Activated CD4-positive, alpha-beta T cell treated with anti-CD3 and anti-CD28 coated beads, Interleukin-2, amount 50 U/mL, for 48 hours (primary cell): ENCODE measurements around the gene ASCL2.
A peak's percentile ranks its signal among the peaks of the same experiment; 100 is the strongest.

Experiments used
- DNase-seq, 2 experiments: peaks; one replicate each; pipeline ENCODE4 v3.0.0-alpha.2; 2020

Gene ASCL2

DNA sequence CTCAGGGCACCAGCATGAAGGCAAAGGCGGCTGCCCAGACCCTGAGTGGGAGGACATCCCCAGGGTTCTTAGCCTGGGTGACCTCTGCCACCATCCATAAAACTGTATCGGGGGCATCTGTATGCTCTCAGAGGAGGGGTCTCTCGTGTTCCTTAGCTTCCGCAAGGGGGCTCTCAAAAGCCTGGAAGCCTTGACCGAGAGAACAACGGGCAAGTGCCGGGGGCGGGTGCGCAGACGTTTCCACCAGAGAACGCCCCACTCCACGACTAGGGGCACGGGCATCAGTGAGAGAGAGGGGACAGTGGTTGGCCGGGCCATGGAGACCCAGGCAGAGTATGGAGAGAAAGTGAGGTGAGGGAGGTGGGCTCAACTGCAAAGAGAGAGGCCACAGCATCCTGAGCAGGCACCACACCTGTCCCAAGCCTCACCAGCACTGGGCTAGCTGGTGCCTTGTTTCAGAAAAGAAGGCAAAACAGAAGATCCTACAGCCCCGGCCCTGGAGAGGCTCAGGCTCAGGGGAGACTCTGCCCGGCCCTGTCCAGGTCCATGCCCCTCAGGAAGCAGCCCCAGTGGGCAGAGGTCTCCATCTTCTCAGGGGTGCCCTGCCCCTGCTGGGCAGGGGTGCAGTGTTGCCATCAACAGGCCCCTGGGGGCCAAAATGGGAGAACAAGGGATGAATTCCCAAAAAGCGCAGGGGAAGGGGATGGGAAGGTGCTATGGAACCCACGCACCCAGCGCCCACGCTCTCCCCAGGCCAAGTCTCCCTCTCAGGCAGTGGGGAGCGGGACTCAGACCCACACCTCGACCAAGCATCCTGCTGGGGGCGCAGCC is 37.3 kb upstream of the ASCL2 start:
- DNase-seq = no peak

DNA sequence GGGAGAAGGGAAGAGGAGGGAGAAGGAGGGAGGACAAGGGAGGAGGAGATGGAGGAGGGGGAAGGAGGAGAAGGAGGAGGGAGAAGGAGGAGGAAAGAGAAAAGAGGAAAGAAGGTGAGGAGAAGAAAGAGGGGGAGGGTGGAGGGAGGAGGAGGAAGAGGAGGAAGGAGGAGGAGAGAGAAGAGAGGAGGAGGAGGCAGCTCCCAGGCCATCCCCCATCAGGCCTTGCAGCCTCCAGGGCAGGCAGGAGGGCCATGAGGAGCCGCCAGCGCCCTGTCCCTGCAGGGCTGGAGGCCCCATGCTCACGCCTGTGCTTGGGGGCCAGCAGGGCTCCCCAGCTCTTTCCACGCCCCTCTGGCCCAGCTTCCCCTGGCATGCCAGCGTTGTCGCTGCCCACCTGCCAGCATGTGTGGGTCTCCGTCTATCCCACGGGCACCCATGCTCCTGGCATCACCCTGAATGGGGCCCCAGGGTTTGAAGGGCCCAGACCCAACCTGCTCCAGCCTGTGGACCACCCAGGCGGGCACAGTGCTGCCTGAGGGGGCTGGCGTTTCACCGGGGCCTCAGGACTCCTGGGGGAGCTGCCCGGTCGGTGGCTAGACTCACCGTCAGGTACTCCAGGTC is 36.6 kb upstream of the ASCL2 start:
- no peak for DNase-seq

DNA sequence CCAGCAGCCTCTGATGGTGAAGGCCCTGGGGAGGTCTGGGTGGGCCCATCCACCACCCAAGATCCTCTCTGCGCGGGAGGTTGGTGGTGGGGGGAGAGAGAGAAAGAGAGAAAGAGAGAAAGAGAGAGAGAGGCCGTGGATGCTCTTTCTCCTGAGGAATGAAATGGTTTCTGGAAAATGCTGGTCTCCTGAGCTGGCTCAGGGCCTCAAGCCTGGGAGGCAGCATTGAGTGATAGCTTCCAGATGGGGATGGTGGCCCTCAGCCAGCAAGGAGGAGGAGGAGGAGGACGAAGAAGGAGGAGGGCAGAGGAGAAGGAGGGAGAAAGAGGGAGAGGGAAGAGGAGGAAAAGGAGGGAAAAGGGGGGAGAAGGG is 36.0 kb upstream of the ASCL2 start:
- DNase-seq = no peak

DNA sequence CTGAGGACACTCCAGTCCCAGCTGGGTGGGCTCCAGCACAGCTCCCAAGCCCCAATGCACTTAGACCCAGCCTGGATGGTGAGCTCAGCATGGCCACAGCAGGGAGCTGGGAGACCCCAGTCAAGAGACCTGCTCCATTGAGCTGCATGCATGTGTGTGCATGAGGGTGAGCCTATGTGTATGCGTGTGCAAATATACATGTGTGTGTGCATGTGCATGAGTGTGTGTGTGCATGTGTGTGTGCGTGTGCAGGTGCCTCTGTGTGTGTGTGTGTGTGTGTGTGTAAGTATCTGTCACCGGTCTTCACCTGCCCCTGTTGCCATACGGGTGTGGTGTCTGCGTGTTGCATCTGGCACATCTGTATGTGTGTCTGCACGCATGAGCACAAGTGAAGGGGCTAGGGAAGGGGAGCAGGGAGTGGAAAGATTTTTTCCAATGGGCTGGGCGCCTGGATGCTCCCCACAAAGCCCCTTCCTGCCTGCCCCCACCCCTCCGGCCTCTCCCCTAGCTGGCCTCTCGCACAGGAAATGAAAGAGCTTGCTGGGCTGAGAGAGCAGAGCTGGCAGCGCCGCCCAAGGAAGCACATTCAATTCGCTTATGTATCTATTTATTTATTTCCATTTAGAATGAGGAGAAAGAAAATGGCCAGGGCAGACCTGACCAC is 35.5 kb upstream of the ASCL2 start:
- DNase-seq = peak; percentile 23 to 31

DNA sequence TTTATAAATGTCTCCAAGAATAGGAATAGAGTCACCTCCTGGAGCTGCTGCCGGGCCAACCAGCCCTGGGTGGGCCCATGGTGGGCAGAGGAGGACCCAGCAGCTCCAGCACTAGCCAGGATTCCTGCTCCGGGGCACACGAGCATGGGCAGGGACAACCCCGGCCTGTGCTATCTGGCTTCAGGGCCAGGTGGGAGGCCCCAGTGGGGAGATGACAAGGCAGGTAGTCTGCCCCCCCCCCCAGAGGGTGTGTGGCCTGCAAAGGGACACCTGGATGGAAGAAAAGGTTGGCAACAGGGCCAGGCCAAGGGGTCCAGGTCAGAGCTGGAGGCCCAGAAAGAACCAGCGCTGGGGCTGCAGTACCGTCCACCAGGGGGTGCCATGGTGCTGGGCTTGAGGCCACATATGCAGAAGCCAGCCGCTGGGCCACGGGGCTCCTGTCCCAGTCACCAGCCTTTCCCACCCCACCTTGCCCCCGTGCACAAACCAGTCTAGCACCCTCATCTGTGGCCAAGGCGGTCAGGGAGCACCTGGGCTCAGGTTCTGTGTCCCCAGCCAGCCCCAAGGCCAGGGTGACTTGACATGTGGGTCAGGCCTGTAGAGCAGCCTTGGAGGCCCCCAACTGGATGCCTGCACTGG is 34.9 kb upstream of the ASCL2 start:
- peak; percentile 92 to 93 for DNase-seq

DNA sequence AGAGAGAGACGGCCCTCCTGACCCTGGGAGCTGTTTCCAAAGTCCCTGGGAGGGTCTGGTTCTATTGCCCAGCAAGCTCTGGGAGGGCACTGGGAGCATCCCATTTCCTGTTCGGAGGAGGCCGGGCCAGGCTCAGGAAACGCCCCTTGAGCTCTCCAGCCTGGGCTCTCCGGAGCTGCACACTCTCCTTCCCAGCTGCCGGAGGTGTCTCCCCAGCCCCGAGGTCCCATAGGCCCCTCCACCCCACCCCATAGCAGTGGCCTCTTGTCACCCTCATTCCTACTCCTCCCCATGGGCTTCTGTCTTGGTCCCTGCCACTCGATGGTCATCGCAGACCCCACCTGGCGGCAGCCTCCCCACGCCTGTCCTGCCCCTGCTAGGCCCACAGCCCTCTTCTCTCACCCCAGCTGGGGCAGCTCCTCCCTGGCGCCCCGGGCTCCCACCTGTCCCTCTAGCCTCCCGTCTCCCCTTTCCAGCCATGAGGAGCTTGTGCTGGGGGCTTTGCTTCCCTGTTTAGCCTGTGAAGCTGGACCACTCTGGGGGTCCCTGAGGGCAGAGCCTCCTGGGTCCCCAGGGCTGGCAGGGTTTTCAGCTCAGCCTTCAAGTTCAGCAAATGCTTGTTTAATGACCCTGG is 34.2 kb upstream of the ASCL2 start:
- no peak for DNase-seq

DNA sequence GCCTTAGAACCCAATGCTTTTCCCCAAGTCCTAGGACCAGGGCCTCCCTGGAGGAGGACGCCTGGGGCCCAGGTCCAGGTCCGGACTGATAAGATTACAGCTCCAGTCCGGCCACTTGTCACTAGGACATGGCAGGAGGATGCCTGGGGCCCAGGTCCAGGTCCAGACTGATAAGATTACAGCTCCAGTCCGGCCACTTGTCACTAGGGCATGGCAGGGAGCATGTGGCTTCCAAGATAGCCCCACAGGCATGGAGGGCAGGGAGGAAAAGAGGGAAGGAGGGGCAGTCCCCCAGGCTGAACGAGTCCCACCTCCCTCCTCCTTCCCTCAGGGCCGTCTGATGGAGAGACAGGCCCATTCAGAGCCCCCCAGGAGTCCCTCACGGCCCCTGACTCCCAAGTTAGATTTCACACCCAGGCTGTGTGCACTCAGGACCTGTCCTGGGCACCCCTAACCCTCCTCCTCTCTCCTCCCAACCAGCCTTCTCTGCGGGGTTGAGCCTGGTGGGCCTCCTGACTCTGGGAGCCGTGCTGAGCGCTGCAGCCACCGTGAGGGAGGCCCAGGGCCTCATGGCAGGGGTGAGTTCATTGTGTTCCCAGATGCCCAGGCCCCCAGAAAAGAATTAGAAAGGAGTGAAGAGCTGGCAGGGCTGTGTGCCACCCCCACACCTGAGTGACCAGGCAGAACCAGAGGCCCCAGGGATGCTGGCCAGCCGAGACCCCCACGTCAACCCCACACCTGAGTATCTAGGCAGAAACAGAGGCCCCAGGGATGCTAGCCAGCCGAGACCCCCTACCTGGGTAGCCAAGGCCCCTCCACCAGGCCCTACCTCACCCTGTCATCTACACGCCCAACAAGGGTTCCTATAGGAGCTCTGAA is 33.5 kb upstream of the ASCL2 start:
- DNase-seq = no peak

DNA sequence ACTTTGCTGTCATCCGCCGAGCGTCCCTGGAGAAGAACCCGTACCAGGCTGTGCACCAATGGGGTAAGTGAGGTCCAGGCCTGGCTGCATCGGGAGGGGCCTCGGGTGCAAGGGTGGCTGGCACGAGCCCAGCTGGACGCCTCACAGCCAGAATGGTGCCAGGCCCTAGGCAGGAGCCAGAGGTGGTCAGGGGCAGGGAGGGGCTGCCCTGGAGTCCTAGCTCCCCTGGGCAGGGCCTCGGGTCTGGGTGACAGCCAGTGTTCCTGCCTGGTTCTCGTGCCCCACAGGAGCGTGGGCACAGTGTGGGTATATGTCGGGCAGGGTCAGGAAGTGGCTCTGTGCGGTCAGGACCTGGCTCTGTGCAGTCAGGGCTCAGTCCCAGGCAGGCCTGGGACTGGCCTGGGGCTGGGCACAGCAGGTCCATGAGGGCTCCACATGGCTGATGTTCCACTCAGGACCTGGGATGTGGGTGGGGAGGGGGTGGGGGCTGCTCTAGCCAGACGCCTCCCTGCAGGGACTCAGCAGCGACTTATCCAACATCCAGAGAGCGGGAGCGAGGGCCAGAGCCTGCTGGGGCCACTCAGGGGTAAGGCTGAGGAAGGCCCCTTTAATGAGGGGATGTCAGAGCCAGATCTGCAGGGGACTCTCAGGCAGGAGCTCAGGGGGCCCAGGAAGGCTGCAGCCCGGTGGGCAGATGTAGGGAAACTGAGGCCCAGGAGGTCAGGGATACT is 32.7 kb upstream of the ASCL2 start:
- DNase-seq = peak in 1 of 2 experiments; percentile 27

DNA sequence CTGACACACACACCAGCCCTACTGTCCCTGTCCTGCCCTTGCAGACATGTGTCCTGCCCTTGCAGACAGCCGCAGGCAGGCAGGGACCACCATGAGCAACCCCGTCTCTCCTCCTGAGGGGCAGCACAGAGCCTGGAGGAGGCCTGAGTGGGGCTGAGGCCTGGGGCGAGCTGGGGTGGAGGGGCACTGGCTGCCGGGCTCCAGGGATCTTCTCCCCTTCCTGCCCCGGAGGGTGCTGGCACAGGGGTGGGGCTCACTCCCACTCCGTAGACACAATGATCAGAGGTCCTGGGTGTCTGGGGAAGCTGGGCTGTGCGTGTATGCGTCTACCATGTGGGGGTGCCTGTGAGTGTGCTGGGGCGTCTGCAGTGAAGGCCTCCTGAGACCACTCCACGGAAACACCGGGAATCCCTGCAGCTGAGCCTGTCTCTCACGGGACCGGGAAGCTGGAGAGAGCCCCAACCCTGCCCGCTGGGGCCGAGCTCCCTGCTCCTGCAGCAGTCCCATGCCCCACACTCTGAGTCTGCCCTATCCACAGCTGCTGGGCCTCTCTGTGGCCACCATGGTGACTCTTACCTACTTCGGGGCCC is 32.0 kb upstream of the ASCL2 start:
- DNase-seq = peak; percentile 34 to 41

DNA sequence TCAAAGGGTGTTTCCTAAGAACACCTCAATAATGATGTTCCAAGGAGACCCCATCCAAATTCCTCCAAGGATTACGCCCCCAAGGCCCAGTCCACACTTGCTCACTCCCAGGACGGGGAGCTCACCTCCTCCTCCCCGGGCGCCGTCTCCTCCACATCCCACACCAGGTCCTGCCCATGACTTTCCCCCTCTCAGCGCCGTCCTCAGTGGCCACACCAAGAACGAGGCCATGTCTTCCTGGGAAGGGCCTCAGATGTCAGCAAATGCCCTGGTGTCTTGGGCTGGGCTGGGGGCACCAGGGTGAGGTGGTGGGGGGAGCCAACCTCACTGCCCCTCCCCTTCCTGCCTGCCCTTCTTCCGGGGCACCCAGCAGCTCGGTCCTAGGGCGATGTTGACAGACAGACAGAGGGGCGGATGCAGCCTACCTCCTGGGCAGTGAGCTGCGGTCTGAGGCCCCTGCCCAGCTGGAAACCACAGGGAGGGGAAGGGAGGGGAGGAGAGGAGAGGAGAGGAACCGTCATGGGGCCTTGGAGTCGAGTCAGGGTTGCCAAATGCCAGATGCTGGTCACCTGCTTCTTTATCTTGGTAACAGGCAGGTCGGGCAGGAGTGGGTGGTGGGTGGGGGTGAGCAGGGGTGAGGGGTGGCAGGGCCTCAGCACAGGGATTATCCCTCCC is 31.4 kb upstream of the ASCL2 start, which contains the start of the genes C11orf21 and TSPAN32:
Gene C11orf21, minus strand, starts transcription at position 288 of the 675 bp plus-strand sequence. Its CDS starts 110 bp downstream, at position 178.
Gene TSPAN32, plus strand, starts transcription at position 383 of the 675 bp plus-strand sequence. Its CDS starts 137 bp downstream, at position 520.
- DNase-seq = peak; percentile 64 to 72

DNA sequence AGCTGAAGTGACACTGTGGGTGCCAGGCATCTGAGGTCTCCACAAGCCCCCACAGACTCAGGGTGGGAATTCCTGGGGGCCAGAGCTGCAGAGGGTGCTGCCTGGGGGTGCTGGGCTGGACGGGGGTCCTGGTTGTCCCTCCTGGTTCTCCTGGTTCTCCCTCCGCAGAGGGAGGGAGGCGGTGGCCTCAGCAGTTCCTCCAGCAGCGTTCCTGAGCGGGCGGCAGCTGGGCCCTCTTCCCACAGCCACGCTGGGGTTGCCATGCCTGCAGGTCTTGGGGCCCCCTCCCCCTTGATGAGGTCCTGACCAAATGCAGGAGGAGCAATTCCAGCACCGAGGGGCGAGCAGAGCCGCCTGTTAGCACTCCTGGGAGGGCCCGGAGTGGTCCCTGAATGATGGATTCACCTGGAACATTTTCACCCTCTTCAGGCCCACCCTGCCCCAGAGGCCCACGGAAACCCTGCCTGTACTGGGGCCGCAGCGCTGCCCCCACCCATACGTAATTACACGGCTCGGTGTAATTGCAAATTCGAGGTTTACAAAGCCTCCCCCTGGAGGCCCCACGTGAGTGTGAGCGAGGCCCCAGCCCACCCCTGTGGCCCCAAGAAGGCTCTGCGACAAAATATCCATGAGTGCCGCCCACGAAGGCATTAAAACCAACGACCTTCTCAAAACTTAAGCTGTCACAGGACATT is 30.7 kb upstream of the ASCL2 start:
- peak; percentile 13 to 31 for DNase-seq

DNA sequence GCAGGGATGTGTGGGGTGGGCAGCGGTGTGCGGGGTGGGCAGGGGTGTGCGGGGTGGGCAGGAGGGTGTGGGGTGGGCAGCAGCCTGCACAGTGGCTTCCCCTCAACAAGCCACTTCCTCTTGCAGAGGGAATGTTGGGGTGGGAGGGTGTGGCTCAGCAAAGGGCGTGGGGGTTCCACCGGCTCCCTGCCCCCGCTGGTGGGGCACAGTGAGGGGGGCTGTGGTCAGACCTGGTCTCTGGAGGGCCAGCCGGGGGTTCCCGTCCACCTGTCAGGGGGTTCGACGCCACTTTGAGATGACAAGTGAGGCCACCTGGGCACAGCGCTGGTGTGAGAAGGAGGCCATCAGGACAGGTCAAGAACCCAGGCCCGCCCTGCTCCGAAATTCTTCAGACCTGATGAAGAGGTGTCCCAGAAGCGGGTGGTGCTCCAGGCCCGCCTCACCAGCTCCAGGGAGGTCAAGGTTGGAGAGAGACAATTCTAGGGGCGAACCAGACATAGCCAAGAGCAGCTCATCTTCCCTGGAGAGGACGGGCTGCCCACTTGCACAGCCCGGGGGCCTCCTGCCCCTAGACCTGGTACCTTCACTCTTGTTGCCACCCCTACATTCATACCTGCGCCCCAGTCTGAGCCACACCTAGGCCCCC is 30.0 kb upstream of the ASCL2 start:
- DNase-seq = no peak

DNA sequence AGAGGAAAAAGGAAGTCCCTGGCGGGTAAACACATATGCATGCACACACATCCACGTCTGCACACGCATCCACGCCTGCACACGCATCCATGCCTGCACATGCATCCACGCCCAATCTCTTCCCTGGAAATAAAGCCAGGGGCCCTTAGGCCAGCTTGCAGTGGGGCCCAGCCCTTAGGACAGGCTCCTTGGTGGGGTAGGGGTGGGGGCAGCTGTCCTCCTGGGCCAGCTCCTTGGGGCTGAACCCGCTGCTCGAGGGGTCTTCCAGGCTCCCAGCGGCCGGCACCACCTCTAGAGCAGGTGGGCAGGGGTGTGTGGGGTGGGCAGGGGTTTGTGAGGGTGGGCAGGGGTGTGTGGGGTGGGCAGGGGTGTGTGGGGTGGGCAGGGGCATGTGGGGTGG is 29.4 kb upstream of the ASCL2 start:
- DNase-seq = no peak

DNA sequence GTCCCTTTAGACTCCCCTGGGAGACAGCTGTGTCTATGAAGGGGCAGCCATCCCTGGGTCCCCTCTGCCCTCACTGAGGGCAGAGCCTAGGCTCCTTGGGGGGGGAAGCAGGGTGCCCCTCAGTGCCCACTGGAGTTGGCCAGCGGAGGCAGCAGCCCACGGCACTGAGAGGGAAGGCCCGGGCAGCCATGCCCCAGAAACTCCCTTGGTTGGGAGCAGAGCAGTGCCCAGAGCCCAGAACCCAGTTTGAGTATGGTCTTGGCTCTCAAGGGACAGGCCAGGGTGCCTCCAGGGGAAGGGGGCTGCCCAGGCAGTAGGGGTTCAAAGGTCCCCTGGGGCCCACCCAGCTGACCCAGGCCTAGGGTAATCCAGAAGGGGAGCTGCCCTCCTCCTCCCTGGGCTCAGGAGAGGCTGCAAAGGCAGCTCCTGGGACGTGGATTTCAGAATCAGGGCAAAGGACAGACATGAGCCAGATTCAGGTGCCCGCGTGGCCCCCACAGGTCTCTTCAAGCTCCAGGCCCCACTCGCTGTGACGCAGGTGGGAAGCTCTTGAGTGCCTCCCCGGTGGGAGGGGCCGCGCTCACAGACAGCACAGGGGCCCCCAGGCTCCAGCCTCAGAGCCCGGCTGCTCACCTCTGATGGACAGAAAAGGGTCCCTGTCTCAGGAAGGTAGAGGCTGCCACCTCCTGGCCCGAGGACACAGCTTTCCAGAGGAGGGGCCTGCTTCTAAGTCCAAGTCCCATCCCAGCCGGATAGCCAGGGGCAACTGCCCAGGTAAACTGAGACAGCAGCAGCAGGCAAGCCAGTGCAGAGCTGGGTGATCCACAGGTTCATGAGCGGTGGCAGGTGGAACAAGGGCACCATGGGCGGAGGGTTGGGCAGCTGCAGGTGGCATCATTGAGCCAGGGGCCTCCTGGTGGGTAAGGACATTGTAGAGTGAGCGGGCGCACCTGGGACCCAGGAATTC is 28.7 kb upstream of the ASCL2 start:
- peak; percentile 23 to 33 for DNase-seq

DNA sequence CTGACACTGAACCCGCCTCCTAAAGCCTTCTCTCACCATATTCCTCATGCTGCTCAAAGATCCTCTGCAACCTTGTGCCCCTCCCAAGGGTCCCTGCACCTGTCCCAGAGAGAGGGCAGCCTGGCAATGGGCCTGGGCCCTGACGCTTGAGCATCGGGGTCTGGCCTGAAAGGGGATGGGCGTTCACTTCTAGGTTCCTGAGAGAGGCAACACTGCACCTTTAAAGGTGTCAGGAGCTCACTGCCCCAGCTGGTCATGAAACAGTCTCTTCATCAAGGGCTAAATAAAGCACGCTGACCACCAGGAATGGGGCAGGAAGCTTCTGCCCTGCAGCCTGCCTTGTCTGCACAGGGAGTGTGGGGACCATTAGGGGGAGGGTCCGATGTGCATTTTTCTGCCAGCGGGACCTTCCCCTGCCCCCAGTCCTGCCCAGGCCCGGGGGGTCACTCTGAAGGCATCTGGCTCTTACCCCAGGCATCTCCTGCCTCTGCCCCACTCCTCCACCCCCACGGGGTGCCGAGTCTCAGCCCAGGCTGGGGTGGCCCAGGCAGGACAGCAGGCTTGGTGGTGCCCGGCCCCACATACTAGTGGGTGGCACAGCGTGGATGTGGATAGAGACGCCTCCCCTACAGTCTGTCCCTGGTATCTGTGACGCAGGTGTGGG is 27.9 kb upstream of the ASCL2 start:
- DNase-seq = peak in 1 of 2 experiments; percentile 0

DNA sequence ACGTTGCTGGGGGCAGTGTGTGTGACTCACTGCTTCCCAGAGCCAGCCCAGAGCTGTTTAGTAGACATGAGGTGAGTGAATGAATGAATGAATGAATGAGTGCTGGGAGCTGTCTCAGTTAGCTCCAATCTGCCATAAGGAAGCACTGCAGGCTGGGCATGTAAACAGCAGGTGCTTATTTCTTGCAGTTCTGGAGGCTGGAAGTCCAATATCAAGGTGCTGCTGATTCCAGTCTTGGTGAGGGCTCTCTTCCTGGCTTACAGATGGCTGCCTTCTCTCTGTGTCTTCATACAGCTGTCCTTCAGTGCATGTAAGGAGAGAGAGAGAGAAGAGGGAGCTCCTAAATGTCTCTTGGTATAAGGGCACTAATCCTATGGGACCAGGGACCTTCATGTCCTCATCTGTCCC is 27.2 kb upstream of the ASCL2 start:
- DNase-seq = peak in 1 of 2 experiments; percentile 2
